Measurements from ENCODE around the gene AFDN.

DNA sequence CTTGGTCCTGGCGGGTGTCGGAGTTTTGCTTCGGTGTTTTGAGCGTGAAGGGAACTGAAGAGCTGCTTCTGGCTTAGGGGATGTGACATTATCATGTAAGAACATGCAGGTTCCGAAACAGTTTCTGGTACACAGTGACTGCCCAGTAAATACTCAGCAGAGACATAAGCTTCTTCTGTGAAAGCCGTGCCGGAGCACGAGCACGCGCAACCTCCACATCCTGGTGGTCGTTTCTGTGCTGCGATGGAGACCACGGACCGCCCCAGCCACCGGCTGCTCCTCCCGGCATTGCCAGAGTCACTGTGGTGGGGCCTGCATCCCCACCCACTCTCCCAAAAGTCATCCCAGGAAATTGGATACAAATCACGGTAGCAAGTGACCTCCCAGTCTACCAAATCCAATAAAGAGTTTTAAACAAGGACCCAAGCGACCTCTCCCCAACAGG lies 189.5 kb downstream of the AFDN start:
- TF ChIP-seq, protein P1, sequence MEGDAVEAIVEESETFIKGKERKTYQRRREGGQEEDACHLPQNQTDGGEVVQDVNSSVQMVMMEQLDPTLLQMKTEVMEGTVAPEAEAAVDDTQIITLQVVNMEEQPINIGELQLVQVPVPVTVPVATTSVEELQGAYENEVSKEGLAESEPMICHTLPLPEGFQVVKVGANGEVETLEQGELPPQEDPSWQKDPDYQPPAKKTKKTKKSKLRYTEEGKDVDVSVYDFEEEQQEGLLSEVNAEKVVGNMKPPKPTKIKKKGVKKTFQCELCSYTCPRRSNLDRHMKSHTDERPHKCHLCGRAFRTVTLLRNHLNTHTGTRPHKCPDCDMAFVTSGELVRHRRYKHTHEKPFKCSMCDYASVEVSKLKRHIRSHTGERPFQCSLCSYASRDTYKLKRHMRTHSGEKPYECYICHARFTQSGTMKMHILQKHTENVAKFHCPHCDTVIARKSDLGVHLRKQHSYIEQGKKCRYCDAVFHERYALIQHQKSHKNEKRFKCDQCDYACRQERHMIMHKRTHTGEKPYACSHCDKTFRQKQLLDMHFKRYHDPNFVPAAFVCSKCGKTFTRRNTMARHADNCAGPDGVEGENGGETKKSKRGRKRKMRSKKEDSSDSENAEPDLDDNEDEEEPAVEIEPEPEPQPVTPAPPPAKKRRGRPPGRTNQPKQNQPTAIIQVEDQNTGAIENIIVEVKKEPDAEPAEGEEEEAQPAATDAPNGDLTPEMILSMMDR (conservative IDR thresholded peaks at IDR 0.05; ENCODE audit: low read length): no peak
- no peak for TF ChIP-seq EZH2phosphoT487 (IDR thresholded peaks at IDR 0.05; ENCODE audit: borderline replicate concordance)
